PC-9 (cell line): ENCODE data around the gene GAL3ST2. TPM values are rescaled to one million over a fixed set of nuclear protein-coding genes. Genes with fewer than 3 reads are reported as not detected.

Source experiments
- BruUV-seq: library from RNA; stranded (reverse); fragments of 400-500 nt; replicated peaks from 2 replicates; lab custom pipeline; 2021; lab: Mats Ljungman, UMichigan
- CTCF ChIA-PET: fragments of 300-600 bp; sonication (Branson Sonifier 250); formaldehyde crosslinking; loops from one replicate; lab custom pipeline; 2022; ENCODE audit warnings: antibody characterized with exemption; lab: Charles Lee
- POLR2A ChIA-PET: fragments of 300-600 bp; sonication (Branson Sonifier 250); formaldehyde crosslinking; loops from one replicate; lab custom pipeline; 2022; ENCODE audit warnings: antibody characterized with exemption; ENCODE audit not compliant: unreplicated experiment; lab: Charles Lee
- DNase-seq, 2 experiments: peaks; one replicate each; pipeline versions ENCODE4 v3.0.0 to v3.0.0-alpha.2; 2015 to 2022; ENCODE audit warnings: mixed read lengths in 1 of 2
- H2AFZ ChIP-seq: fragments of 200-600 bp; sonication (generic); 2 replicates; pipeline ENCODE4 v1.8.1; 2017; ENCODE audit warnings: antibody characterized with exemption
- H3F3A ChIP-seq: fragments of 200-600 bp; sonication (generic); 2 replicates; pipeline ENCODE4 v1.8.1; 2017; ENCODE audit warnings: antibody characterized with exemption, mild to moderate bottlenecking, low read depth; ENCODE audit not compliant: insufficient read depth
- H3K27ac ChIP-seq: fragments of 200-600 bp; sonication (generic); 2 replicates; pipeline ENCODE4 v1.6.1; 2016; ENCODE audit warnings: mixed run types
- H3K27me3 ChIP-seq: fragments of 200-600 bp; sonication (generic); 2 replicates; pipeline ENCODE4 v1.6.1; 2016; ENCODE audit warnings: low read depth, mixed run types; ENCODE audit not compliant: insufficient read depth
- H3K36me3 ChIP-seq: fragments of 200-600 bp; sonication (generic); 2 replicates; pipeline ENCODE4 v1.6.1; 2016; ENCODE audit warnings: low read depth, mixed run types
- H3K4me1 ChIP-seq: fragments of 200-600 bp; sonication (generic); replicated peaks from 2 replicates; pipeline ENCODE4 v1.6.1; 2016; ENCODE audit warnings: mixed run types; ENCODE audit not compliant: insufficient read depth
- H3K4me2 ChIP-seq: fragments of 200-600 bp; sonication (generic); 2 replicates; pipeline ENCODE4 v1.6.1; 2017; ENCODE audit warnings: mixed run types
- H3K4me3 ChIP-seq: fragments of 200-600 bp; sonication (generic); 2 replicates; pipeline ENCODE4 v1.6.1; 2016; ENCODE audit warnings: mixed run types
- H3K79me2 ChIP-seq: fragments of 200-600 bp; sonication (generic); 2 replicates; pipeline ENCODE4 v1.6.1; 2017; ENCODE audit warnings: low read depth, mixed run types
- H3K9me2 ChIP-seq: fragments of 200-600 bp; sonication (generic); 2 replicates; pipeline ENCODE4 v1.8.1; 2017; ENCODE audit warnings: mild to moderate bottlenecking; ENCODE audit not compliant: insufficient read depth
- H3K9me3 ChIP-seq: fragments of 200-600 bp; sonication (generic); 2 replicates; pipeline ENCODE4 v1.8.1; 2016; ENCODE audit warnings: low read depth; ENCODE audit not compliant: insufficient read depth
- H4K20me1 ChIP-seq: fragments of 200-600 bp; sonication (generic); 2 replicates; pipeline ENCODE4 v1.8.1; 2017; ENCODE audit not compliant: insufficient read depth
- EZH2 ChIP-seq: fragments of 200-600 bp; sonication (generic); IDR thresholded peaks from 2 replicates; pipeline ENCODE4 v1.8.0; 2017; ENCODE audit warnings: antibody characterized with exemption, low read depth
- intact Hi-C: fragments of 100-400 bp; cut with micrococcal nuclease; formaldehyde crosslinking; loops from one replicate; pipeline ENCODE4 v1.10.0; 2022; ENCODE audit not compliant: unreplicated experiment
- total RNA-seq: library from RNA; stranded (reverse); gene quantifications from 2 replicates; pipeline ENCODE4 v1.2.3, GENCODE V29; 2021
- TF ChIP-seq, protein P1 (sequence below): fragments of 200-600 bp; sonication (generic); conservative IDR thresholded peaks from 2 replicates; pipeline ENCODE4 v1.6.1; 2017; ENCODE audit warnings: mixed run types, antibody characterized with exemption, mild to moderate bottlenecking, moderate library complexity

Gene GAL3ST2
- total RNA-seq, 1 experiment from 2014 or later = 3.9 TPM

DNA sequence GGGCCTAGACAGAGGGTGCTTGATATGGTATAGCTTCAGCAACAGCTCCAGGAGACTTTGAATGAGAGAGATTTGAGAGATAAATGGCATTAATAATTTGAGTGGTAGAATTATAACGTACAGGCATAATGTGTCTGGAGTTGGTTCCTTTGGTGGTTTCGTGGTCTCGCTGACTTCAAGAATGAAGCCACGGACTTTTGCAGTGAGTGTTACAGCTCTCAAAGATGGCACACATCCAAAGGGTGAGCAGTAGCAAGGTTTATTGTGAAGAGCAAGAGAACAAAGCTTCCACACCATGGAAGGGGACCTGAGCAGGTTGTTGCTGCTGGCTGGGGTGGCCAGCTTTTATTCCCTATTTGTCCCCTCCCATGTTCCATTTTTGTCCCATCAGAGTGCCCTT is 59.0 kb downstream of the GAL3ST2 start:
- no TSS peak for BruUV-seq
- H3K79me2 ChIP-seq = no peaks in the 10 kb centered on the region
- no peaks in the 10 kb centered on the region for H3K9me3 ChIP-seq
- H3K27ac ChIP-seq = no peak overlapping the region
- H3K4me2 ChIP-seq = no peak overlapping the region
- H2AFZ ChIP-seq = no peak overlapping the region
- peaks cover 59% of the 10 kb centered on the region for H3K27me3 ChIP-seq
- intact Hi-C loops = no loop called here
- no peaks in the 10 kb centered on the region for H3F3A ChIP-seq
- no peaks in the 10 kb centered on the region for H3K36me3 ChIP-seq
- no peak overlapping the region for H3K4me3 ChIP-seq
- no peak for TF ChIP-seq EZH2
- TF ChIP-seq, protein P1, sequence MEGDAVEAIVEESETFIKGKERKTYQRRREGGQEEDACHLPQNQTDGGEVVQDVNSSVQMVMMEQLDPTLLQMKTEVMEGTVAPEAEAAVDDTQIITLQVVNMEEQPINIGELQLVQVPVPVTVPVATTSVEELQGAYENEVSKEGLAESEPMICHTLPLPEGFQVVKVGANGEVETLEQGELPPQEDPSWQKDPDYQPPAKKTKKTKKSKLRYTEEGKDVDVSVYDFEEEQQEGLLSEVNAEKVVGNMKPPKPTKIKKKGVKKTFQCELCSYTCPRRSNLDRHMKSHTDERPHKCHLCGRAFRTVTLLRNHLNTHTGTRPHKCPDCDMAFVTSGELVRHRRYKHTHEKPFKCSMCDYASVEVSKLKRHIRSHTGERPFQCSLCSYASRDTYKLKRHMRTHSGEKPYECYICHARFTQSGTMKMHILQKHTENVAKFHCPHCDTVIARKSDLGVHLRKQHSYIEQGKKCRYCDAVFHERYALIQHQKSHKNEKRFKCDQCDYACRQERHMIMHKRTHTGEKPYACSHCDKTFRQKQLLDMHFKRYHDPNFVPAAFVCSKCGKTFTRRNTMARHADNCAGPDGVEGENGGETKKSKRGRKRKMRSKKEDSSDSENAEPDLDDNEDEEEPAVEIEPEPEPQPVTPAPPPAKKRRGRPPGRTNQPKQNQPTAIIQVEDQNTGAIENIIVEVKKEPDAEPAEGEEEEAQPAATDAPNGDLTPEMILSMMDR = no peak
- CTCF ChIA-PET = no interaction called here
- H3K9me2 ChIP-seq = no peaks in the 10 kb centered on the region
- DNase-seq = no peak
- POLR2A ChIA-PET = no interaction called here
- peaks cover 4% of the 10 kb centered on the region; the same call in 1 of the 2 replicates for H3K4me1 ChIP-seq
- no peaks in the 10 kb centered on the region for H4K20me1 ChIP-seq

DNA sequence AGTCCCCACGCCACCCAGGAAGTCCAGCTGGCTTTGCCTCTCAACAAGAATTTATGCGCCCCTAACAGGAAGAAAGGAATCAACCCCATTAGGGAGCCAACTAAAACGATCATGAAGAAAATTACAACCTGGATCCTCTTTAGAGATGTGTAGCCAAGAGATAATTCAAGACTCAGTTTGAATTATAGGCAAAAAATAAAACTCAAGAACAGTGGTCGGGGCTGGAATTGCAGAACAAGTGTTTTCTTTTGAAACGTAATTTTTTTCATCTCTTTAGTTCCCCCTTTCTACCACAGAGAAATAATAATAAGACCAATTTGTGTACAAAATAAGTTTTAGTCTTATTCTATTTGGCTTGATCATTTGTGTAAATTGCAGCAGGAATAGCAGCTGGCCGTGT is 59.7 kb downstream of the GAL3ST2 start:
- H3K36me3 ChIP-seq = no peaks in the 10 kb centered on the region
- no peak overlapping the region for H3K27ac ChIP-seq
- TF ChIP-seq EZH2 = no peak
- TF ChIP-seq, protein P1 = no peak
- no peaks in the 10 kb centered on the region for H4K20me1 ChIP-seq
- ChIA-PET CTCF (interaction anchor here (1.0 kb wide), 1 partner anchor 101 kb away, joined by 3 read pairs; no protein-coding TSS in a partner anchor), POLR2A (no interaction called here)
- no peak overlapping the region for H2AFZ ChIP-seq
- intact Hi-C loops = no loop called here
- H3K4me3 ChIP-seq = no peak overlapping the region
- H3K9me2 ChIP-seq = no peaks in the 10 kb centered on the region
- no peaks in the 10 kb centered on the region for H3K79me2 ChIP-seq
- no peak for DNase-seq
- H3K4me2 ChIP-seq = no peak overlapping the region
- H3K9me3 ChIP-seq = no peaks in the 10 kb centered on the region
- no peaks in the 10 kb centered on the region for H3F3A ChIP-seq
- BruUV-seq = no TSS peak
- peaks cover 4% of the 10 kb centered on the region; the same call in 1 of the 2 replicates for H3K4me1 ChIP-seq
- H3K27me3 ChIP-seq = peaks cover 53% of the 10 kb centered on the region

DNA sequence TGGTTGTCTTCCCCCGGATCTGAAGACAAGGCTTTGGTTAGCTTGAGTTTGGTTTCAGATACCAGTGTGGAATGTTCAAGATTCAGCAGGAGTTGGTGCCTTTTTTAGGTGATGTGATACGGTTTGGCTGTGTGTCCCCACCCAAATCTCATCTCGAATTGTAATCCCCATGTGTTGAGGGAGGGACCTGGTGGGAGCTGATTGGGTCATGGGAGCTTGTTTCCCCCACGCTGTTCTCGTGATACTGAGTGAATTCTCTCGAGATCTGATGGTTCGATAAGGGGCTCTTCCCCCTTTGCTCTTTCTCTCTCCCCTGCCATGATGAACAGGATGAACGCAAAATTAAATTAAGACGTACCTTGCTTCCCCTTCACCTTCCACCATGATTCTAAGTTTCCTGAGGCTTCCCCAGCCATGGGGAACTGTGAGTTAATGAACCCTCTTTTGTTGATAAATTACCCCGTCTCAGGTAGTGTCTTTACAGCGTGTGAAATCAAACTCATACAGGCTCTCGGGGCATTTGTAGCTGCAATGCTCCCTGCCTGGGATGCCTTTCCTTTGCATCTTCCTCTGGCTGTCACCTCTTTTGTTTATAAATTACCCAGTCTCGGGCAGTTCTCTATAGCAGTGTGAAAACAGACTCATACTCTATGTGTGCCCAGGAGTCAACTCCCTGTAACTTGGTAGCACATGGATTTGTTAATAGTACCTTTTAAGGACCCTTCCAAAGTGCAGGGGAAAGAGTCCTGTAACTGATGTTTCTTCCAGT is 60.8 kb downstream of the GAL3ST2 start:
- peaks cover 4% of the 10 kb centered on the region; the same call in 1 of the 2 replicates for H3K4me1 ChIP-seq
- TF ChIP-seq, protein P1 = no peak
- no peak for TF ChIP-seq EZH2
- DNase-seq = no peak
- no peak overlapping the region for H3K4me2 ChIP-seq
- no peaks in the 10 kb centered on the region; the same call in 1 of the 2 replicates for H3F3A ChIP-seq
- no peak overlapping the region for H2AFZ ChIP-seq
- no peaks in the 10 kb centered on the region for H3K9me2 ChIP-seq
- no peaks in the 10 kb centered on the region for H3K79me2 ChIP-seq
- ChIA-PET POLR2A (no interaction called here), CTCF (interaction anchor here (1.0 kb wide), 1 partner anchor 102 kb away, joined by 3 read pairs; no protein-coding TSS in a partner anchor)
- H3K27me3 ChIP-seq = peaks cover 49% of the 10 kb centered on the region
- no TSS peak for BruUV-seq
- H3K9me3 ChIP-seq = no peaks in the 10 kb centered on the region
- H4K20me1 ChIP-seq = no peaks in the 10 kb centered on the region
- H3K27ac ChIP-seq = no peak overlapping the region
- H3K4me3 ChIP-seq = no peak overlapping the region
- intact Hi-C loops = no loop called here
- no peaks in the 10 kb centered on the region for H3K36me3 ChIP-seq
